Articular chondrocyte of knee joint (primary cell): ENCODE data around the gene TP53TG3E. TPM values are rescaled to one million over a fixed set of nuclear protein-coding genes. Genes with fewer than 3 reads are reported as not detected.

ENCODE experiments used
- small RNA-seq: library from RNA; depleted of rRNA; stranded (forward); fragments of <200 nt; gene quantifications from one replicate; pipeline ENCODE3, GENCODE V24; 2012
- total RNA-seq: library from RNA; depleted of rRNA; stranded (reverse); fragments of >200 nt; gene quantifications from 2 replicates; pipeline ENCODE4 v1.2.3, GENCODE V29; 2012

The TP53TG3E gene, protein sequence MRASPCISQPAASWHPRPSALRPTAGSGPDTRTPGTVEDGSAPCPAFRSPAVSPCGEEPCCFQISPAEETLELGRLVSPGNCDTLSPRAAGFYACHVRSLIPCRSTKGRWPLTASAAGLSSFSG
- not detected in 2 replicates for total RNA-seq

DNA sequence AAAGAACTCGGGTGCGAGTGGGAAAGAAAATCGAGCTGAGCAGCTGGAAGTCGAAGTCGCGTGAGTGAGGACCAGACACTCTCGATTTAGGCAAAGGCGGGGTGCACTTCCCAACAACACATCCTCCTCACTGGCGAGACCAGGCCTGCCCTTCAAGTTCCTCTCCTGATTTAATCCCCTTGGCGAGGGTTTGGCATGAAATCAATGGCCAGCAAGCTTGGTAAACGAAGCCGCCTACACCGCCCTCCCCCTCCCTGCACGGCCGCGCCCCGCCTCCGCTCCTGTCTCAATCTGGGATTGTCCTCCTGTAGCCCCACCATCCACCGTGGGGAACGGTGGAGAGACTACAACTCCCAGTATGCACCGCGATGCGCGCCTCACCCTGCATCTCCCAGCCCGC is at the start of gene TP53TG3E:
TSS of gene TP53TG3E (plus strand) at position 301 of the 400 bp plus-strand sequence. CDS start at position 369, 68 bp downstream.

Small RNA genes lying within 50 kb of the gene (small RNA-seq; reads per million reads assigned to genes)
- gene AC141257.3: not detected

Other genes with a start within 250 kb of the TP53TG3E start
- gene TP53TG3C, start 110.1 kb upstream of the TP53TG3E start, total RNA-seq: not detected in 2 replicates
- gene TP53TG3B, start 56.5 kb downstream of the TP53TG3E start, total RNA-seq: not detected in 2 replicates
- gene TP53TG3F, start 155.3 kb downstream of the TP53TG3E start, total RNA-seq: not detected in 2 replicates